Aorta (tissue), 5 donors: ENCODE results near the gene FILIP1. TPM values are rescaled to one million over a fixed set of nuclear protein-coding genes. Genes with fewer than 3 reads are reported as not detected.
A peak's percentile ranks its signal among the peaks of the same experiment; 100 is the strongest.

ENCODE experiments used
- ATAC-seq: fragments of 200-7000 bp; cut with Tn5 transposase; one replicate; pipeline ENCODE4 v1.9.1; 2022; ENCODE audit warnings: moderate library complexity; ENCODE audit not compliant: low FRiP score
- DNase-seq, 2 donors: peaks; one replicate each; pipeline ENCODE4 v3.0.0-alpha.2; 2020
- H3K27ac ChIP-seq, 2 donors: one replicate each; pipeline ENCODE4 v1.5.1; 2013; ENCODE audit warnings: low read length in 2 of 2, mild to moderate bottlenecking in 2 of 2, moderate library complexity in 2 of 2, control low read depth in 1 of 2, inconsistent platforms in 1 of 2, low read depth in 1 of 2
- H3K27me3 ChIP-seq, 2 donors: one replicate each; pipeline ENCODE4 v1.6.1; 2013; ENCODE audit warnings: control low read depth in 1 of 2, low read length in 1 of 2, mild to moderate bottlenecking in 1 of 2, moderate library complexity in 1 of 2; ENCODE audit not compliant: insufficient read depth in 2 of 2, control insufficient read depth in 1 of 2
- H3K36me3 ChIP-seq, 2 donors: one replicate each; pipeline ENCODE4 v1.6.1; 2013; ENCODE audit warnings: control low read depth in 1 of 2, low read length in 1 of 2, mild to moderate bottlenecking in 1 of 2; ENCODE audit not compliant: insufficient read depth in 2 of 2, control insufficient read depth in 1 of 2
- H3K4me1 ChIP-seq, 2 donors: one replicate each; pipeline ENCODE4 v1.6.1; 2013; ENCODE audit warnings: low read length in 2 of 2, control low read depth in 1 of 2, mild to moderate bottlenecking in 1 of 2, moderate library complexity in 1 of 2; ENCODE audit not compliant: insufficient read depth in 2 of 2, control insufficient read depth in 1 of 2
- H3K4me3 ChIP-seq, 2 donors: one replicate each; pipeline ENCODE4 v1.5.1; 2013; ENCODE audit warnings: low read length in 2 of 2, control low read depth in 1 of 2, mild to moderate bottlenecking in 1 of 2
- H3K9me3 ChIP-seq: one replicate; pipeline ENCODE4 v1.6.1; 2013; ENCODE audit warnings: mild to moderate bottlenecking, low read length; ENCODE audit not compliant: control insufficient read depth
- WGBS, 2 donors: extraction: QIAGEN DNeasy Blood & Tissue Kit; methylation state at CpG; one replicate each; pipeline ENCODE4 v1.1.7; 2013; 5-methylcytosine and 5-hydroxymethylcytosine counted together
- intact Hi-C, 2 donors: fragments of 100-400 bp; cut with DNase I; formaldehyde crosslinking; loops; one replicate each; pipeline versions ENCODE4 v1.14.2 to v1.15.0; 2022
- polyA plus RNA-seq, 2 donors: library from polyadenylated mRNA; stranded (reverse); fragments of 200-250 nt; gene quantifications; one replicate each; pipeline ENCODE4 v1.2.3, GENCODE V29; 2013
- total RNA-seq, 2 donors: library from RNA; stranded (reverse); fragmentation: NEBNext Ultra II Directional; extraction: Animal tissue kit (Norgen Biotek cat#: 25700); gene quantifications; one replicate each; pipeline ENCODE4 v1.2.1, GENCODE V29; 2021
- donor health status: healthy with polysubstance abuse.
- donor health status: Bipolar disorder and iron deficiency.
- donor health status: DM: no; HTN: no; CAD: no.
- donor health status: DM: no; HTN: no; CAD: no.
- donor health status: DM: yes; HTN: yes; CAD: no.

Gene FILIP1
- total and polyA plus RNA-seq, 4 donors, result 6.9 to 53.3 (median 21.3) TPM

GRCh38 chr6:75278474-75279077, 215.0 kb downstream of the FILIP1 start:
- no peak for DNase-seq
- intact Hi-C loops, result no loop called here
- WGBS, 2 donors, result 43 to 45% methylated on average over 4 of the region's 4 CpGs
- no peaks in the 10 kb centered on the region for H3K36me3 ChIP-seq
- H3K4me3 ChIP-seq, result no peak overlapping the region
- no peak for ATAC-seq
- H3K27ac ChIP-seq, result no peak overlapping the region
- no peaks in the 10 kb centered on the region for H3K9me3 ChIP-seq
- H3K4me1 ChIP-seq, result peaks cover 0 to 20% of the 10 kb centered on the region in 2 donors
- H3K27me3 ChIP-seq, result no peaks in the 10 kb centered on the region

- Histone ChIP-seq H3K36me3 (peaks cover 0 to 2% of the 10 kb centered on the region in 2 donors), H3K9me3 (peaks cover 2% of the 10 kb centered on the region), H3K27ac (no peak overlapping the region), H3K4me3 (no peak overlapping the region), H3K27me3 (no peaks in the 10 kb centered on the region), H3K4me1 (peaks cover 1 to 18% of the 10 kb centered on the region in 2 donors)
- ATAC-seq, result no peak
- no peak for DNase-seq
- intact Hi-C loops, result no loop called here
Measured at GRCh38 chr6:75275067-75275466, 218.5 kb downstream of the FILIP1 start.

- DNase-seq (no peak), ATAC-seq (no peak)
- WGBS, 2 donors, result 92 to 93% methylated on average over 4 of the region's 4 CpGs
- Histone ChIP-seq H3K9me3 (peaks cover 2% of the 10 kb centered on the region), H3K27ac (peak overlapping the region in 1 of 2 donors; percentile 36), H3K36me3 (peaks cover 0 to 2% of the 10 kb centered on the region in 2 donors), H3K4me3 (no peak overlapping the region), H3K4me1 (peaks cover 7 to 11% of the 10 kb centered on the region in 2 donors), H3K27me3 (no peaks in the 10 kb centered on the region)
- intact Hi-C loops, result no loop called here
Measured at GRCh38 chr6:75273009-75273408, 220.6 kb downstream of the FILIP1 start.

GRCh38 chr6:75272145-75272840, 221.3 kb downstream of the FILIP1 start:
- Histone ChIP-seq H3K27me3 (no peaks in the 10 kb centered on the region), H3K9me3 (peaks cover 2% of the 10 kb centered on the region), H3K36me3 (peaks cover 0 to 2% of the 10 kb centered on the region in 2 donors), H3K4me1 (peaks cover 7 to 11% of the 10 kb centered on the region in 2 donors), H3K27ac (peak overlapping the region in 1 of 2 donors; percentile 36), H3K4me3 (no peak overlapping the region)
- intact Hi-C loops, result no loop called here
- ATAC-seq (no peak), DNase-seq (no peak)
- WGBS, 2 donors, result 80 to 82% methylated on average over 5 of the region's 5 CpGs

DNA sequence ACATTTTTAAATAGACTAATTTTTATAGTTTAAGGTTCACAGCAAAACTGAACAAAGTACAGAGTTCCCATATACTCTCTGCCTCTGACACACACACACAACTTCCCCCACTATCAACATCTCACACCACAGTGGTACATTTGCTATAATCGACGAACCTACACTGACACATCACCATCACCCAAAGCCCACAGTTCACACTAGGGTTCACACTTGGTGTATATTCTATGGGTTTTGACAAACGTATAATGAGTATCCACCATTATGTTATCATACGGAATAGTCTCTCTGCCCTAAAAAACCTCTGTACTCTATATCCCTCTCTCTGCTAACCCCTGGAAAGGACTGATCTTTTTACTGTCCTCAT, 224.6 kb downstream of the FILIP1 start:
- 84 to 85% methylated on average over 4 of the region's 4 CpGs for WGBS, 2 donors
- H3K4me1 ChIP-seq, result peaks cover 0 to 7% of the 10 kb centered on the region in 2 donors
- intact Hi-C loops, result no loop called here

GRCh38 chr6:75268121-75268987, 225.2 kb downstream of the FILIP1 start:
- peaks cover 0 to 7% of the 10 kb centered on the region in 2 donors for H3K4me1 ChIP-seq
- DNase-seq, result no peak
- ATAC-seq, result no peak
- no peak overlapping the region for H3K4me3 ChIP-seq
- H3K27me3 ChIP-seq, result no peaks in the 10 kb centered on the region
- WGBS, 2 donors, result 75 to 77% methylated on average over 5 of the region's 5 CpGs
- peaks cover 0 to 2% of the 10 kb centered on the region in 2 donors for H3K36me3 ChIP-seq
- H3K27ac ChIP-seq, result peak overlapping the region in 1 of 2 donors; percentile 40
- intact Hi-C loops, result no loop called here
- peaks cover 2% of the 10 kb centered on the region for H3K9me3 ChIP-seq

More for the DNA sequence above, 224.6 kb downstream of the FILIP1 start:
- DNase-seq (no peak), ATAC-seq (no peak)
- Histone ChIP-seq H3K36me3 (peaks cover 0 to 2% of the 10 kb centered on the region in 2 donors), H3K27ac (no peak overlapping the region), H3K4me3 (no peak overlapping the region), H3K9me3 (peaks cover 2% of the 10 kb centered on the region), H3K27me3 (no peaks in the 10 kb centered on the region)

- Histone ChIP-seq H3K27me3 (no peaks in the 10 kb centered on the region), H3K9me3 (peaks cover under 1% of the 10 kb centered on the region), H3K4me1 (peaks cover 0 to 7% of the 10 kb centered on the region in 2 donors), H3K27ac (no peak overlapping the region), H3K36me3 (no peaks in the 10 kb centered on the region), H3K4me3 (no peak overlapping the region)
- intact Hi-C loops, result loop anchor here (2.0 kb wide), 1 partner anchor 259 kb away; no protein-coding TSS in a partner anchor
- ATAC-seq, result no peak
- DNase-seq, result no peak
- WGBS, 2 donors, result 27 to 30% methylated on average over 4 of the region's 4 CpGs
Measured at GRCh38 chr6:75267461-75267860, 226.1 kb downstream of the FILIP1 start.

DNA sequence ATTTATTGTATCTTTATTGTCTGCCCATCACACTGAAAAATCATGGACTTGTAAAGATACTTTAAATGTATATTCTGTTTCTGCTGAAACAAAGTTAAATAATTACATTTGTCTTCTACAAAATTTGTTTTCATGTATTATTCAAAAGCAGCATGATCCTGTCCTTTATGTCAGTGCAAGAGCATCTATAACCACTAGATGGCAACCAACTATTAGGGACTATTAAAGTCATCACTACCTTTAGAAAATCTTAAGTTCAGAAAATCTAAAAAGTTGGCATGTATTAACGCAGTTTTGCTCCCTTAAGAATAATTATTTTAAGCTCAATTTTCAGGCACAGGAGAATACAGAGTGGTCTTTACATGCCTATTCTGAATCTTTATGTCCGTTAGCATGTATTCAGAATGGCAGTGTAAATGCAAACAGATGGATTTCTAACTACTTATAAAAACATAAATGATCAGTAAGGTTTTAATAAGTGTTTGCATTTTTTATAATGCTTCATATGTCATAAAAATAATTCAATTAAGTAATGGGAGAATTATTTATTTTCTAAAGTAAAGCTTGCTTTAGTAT, 226.8 kb downstream of the FILIP1 start:
- H3K36me3 ChIP-seq, result no peaks in the 10 kb centered on the region
- DNase-seq (no peak), ATAC-seq (peak; percentile 81)
- H3K9me3 ChIP-seq, result no peaks in the 10 kb centered on the region
- H3K27ac ChIP-seq, result no peak overlapping the region
- no peaks in the 10 kb centered on the region for H3K27me3 ChIP-seq
- WGBS, 2 donors, result 44 to 48% methylated on average over 2 of the region's 2 CpGs
- H3K4me1 ChIP-seq, result peaks cover 0 to 7% of the 10 kb centered on the region in 2 donors
- H3K4me3 ChIP-seq, result no peak overlapping the region
- intact Hi-C loops, result loop anchor here (2.0 kb wide), 1 partner anchor 260 kb away; no protein-coding TSS in a partner anchor
